D721Med (cell line): Measurements from ENCODE around the gene RPL31.

Experiments
- DNase-seq: peaks from one replicate; pipeline ENCODE4 v3.0.0; 2011; ENCODE audit warnings: low spot score; ENCODE audit not compliant: insufficient read length
- FAIRE-seq: peaks from 2 replicates; lab custom pipeline; 2011; peaks lifted over from hg19 to GRCh38; lab: Jason Lieb, UNC
- CTCF ChIP-seq: IDR thresholded peaks from 2 replicates; pipeline ENCODE4 v1.5.1; 2012; ENCODE audit warnings: mild to moderate bottlenecking, control low read depth; ENCODE audit not compliant: insufficient read depth; ENCODE audit errors: missing control alignments

RPL31 gene

GRCh38 chr2:100957996-100958653, 44.0 kb upstream of the RPL31 start:
- DNase-seq (no peak), FAIRE-seq (no peak)
- no peak for TF ChIP-seq CTCF

- DNase-seq (no peak), FAIRE-seq (no peak)
- no peak for TF ChIP-seq CTCF
These were observed 42.7 kb upstream of the RPL31 start for GRCh38 chr2:100959225-100959880.

- FAIRE-seq (no peak), DNase-seq (no peak)
- no peak for TF ChIP-seq CTCF
These were observed 41.4 kb upstream of the RPL31 start for GRCh38 chr2:100960688-100961087.

- FAIRE-seq = no peak
- no peak for TF ChIP-seq CTCF
- no peak for DNase-seq
These were observed 39.6 kb upstream of the RPL31 start for GRCh38 chr2:100962366-100963025.

- FAIRE-seq (no peak), DNase-seq (no peak)
These were observed 39.1 kb upstream of the RPL31 start for GRCh38 chr2:100963026-100963375.

GRCh38 chr2:100964222-100964621, 37.9 kb upstream of the RPL31 start:
- FAIRE-seq (no peak), DNase-seq (no peak)
- TF ChIP-seq CTCF = no peak

More at GRCh38 chr2:100963026-100963375, 39.1 kb upstream of the RPL31 start:
- no peak for TF ChIP-seq CTCF

- no peak for TF ChIP-seq CTCF
- DNase-seq = no peak
- FAIRE-seq = no peak
These were observed 37.4 kb upstream of the RPL31 start for GRCh38 chr2:100964681-100965169.
